ENCODE results near the gene GTSF1L.

GRCh38 chr20:43690943-43691598 lies 35.7 kb downstream of the GTSF1L start:
- TF ChIP-seq CTCF (conservative IDR thresholded peaks at IDR 0.05) (no peak), EZH2 (IDR thresholded peaks at IDR 0.05; ENCODE audit: low read depth) (no peak)
